ENCODE measurements around the gene PLCXD1.
A peak's percentile ranks its signal among the peaks of the same experiment; 100 is the strongest.

The PLCXD1 gene

GRCh38 chrX:314781-315595 is 33.8 kb downstream of the PLCXD1 start:
- DNase-seq (ENCODE audit: extremely low read depth, insufficient read length), result no peak
- Histone ChIP-seq H3K36me3 (ENCODE audit: control insufficient read depth, insufficient read depth, low read length) (peaks cover 36% of the 10 kb centered on the region), H3K4me3 (replicated peaks; ENCODE audit: low read depth, low read length) (no peak overlapping the region), H3K27me3 (replicated peaks; ENCODE audit: control insufficient read depth, insufficient read depth, low read length) (no peaks in the 10 kb centered on the region)
- TF ChIP-seq CTCF (IDR thresholded peaks at IDR 0.05; ENCODE audit: insufficient read depth, low read length, poor library complexity, severe bottlenecking), result no peak

- no peak for TF ChIP-seq CTCF (IDR thresholded peaks at IDR 0.05; ENCODE audit: insufficient read depth, low read length, poor library complexity, severe bottlenecking)
- no peak overlapping the region for H3K4me3 ChIP-seq (replicated peaks; ENCODE audit: low read depth, low read length)
- H3K27me3 ChIP-seq (replicated peaks; ENCODE audit: control insufficient read depth, insufficient read depth, low read length), result no peaks in the 10 kb centered on the region
- DNase-seq (ENCODE audit: extremely low read depth, insufficient read length), result no peak
- H3K36me3 ChIP-seq (ENCODE audit: control insufficient read depth, insufficient read depth, low read length), result peaks cover 26% of the 10 kb centered on the region
Measured at GRCh38 chrX:316351-317325, 35.5 kb downstream of the PLCXD1 start.

GRCh38 chrX:317424-318067 is 36.4 kb downstream of the PLCXD1 start:
- peak overlapping the region; percentile 50 for H3K4me3 ChIP-seq (replicated peaks; ENCODE audit: low read depth, low read length)
- H3K36me3 ChIP-seq (ENCODE audit: control insufficient read depth, insufficient read depth, low read length), result peaks cover 19% of the 10 kb centered on the region
- H3K27me3 ChIP-seq (replicated peaks; ENCODE audit: control insufficient read depth, insufficient read depth, low read length), result no peaks in the 10 kb centered on the region
- no peak for TF ChIP-seq CTCF (IDR thresholded peaks at IDR 0.05; ENCODE audit: insufficient read depth, low read length, poor library complexity, severe bottlenecking)
- DNase-seq (ENCODE audit: extremely low read depth, insufficient read length), result no peak

GRCh38 chrX:318068-318738 is 37.0 kb downstream of the PLCXD1 start:
- DNase-seq (ENCODE audit: extremely low read depth, insufficient read length), result peak; percentile 93
- Histone ChIP-seq H3K36me3 (ENCODE audit: control insufficient read depth, insufficient read depth, low read length) (peaks cover 18% of the 10 kb centered on the region), H3K4me3 (replicated peaks; ENCODE audit: low read depth, low read length) (peak overlapping the region; percentile 68), H3K27me3 (replicated peaks; ENCODE audit: control insufficient read depth, insufficient read depth, low read length) (no peaks in the 10 kb centered on the region)
- no peak for TF ChIP-seq CTCF (IDR thresholded peaks at IDR 0.05; ENCODE audit: insufficient read depth, low read length, poor library complexity, severe bottlenecking)
